H9 (cell line): ENCODE data around the gene MLANA. TPM values are rescaled to one million over a fixed set of nuclear protein-coding genes. Genes with fewer than 3 reads are reported as not detected.

Experiments used
- DNase-seq: peaks from one replicate; pipeline ENCODE4 v3.0.0-alpha.2; 2017
- H2AFZ ChIP-seq: one replicate; pipeline ENCODE4 v1.6.1; 2013; ENCODE audit warnings: mild to moderate bottlenecking, low read length, control low read depth, moderate library complexity
- H2AK5ac ChIP-seq: 2 replicates; pipeline ENCODE4 v1.6.1; 2013; ENCODE audit warnings: low read length, control low read depth, mixed read lengths; ENCODE audit not compliant: insufficient read length
- H2BK120ac ChIP-seq: one replicate; pipeline ENCODE4 v1.6.1; 2013; ENCODE audit warnings: low read depth, mild to moderate bottlenecking, low read length, control low read depth, inconsistent platforms; ENCODE audit not compliant: poor library complexity, severe bottlenecking
- H2BK12ac ChIP-seq: 2 replicates; pipeline ENCODE4 v1.6.1; 2013; ENCODE audit warnings: low read length, control low read depth, mixed read lengths, low read depth; ENCODE audit not compliant: insufficient read length
- H2BK15ac ChIP-seq: 2 replicates; pipeline ENCODE4 v1.6.1; 2013; ENCODE audit warnings: low read depth, low read length, control low read depth
- H2BK20ac ChIP-seq: one replicate; pipeline ENCODE4 v1.6.1; 2013; ENCODE audit warnings: low read depth, mild to moderate bottlenecking, low read length, control low read depth, inconsistent platforms; ENCODE audit not compliant: poor library complexity, severe bottlenecking
- H2BK5ac ChIP-seq: 2 replicates; pipeline ENCODE4 v1.6.1; 2013; ENCODE audit warnings: low read length, control low read depth, mixed read lengths; ENCODE audit not compliant: insufficient read length
- H3K14ac ChIP-seq: 2 replicates; pipeline ENCODE4 v1.6.1; 2013; ENCODE audit warnings: low read length, control low read depth; ENCODE audit not compliant: insufficient read depth
- H3K18ac ChIP-seq: 2 replicates; pipeline ENCODE4 v1.6.1; 2013; ENCODE audit warnings: low read depth, mild to moderate bottlenecking, mixed read lengths, low read length, control low read depth; ENCODE audit not compliant: insufficient read length
- H3K23ac ChIP-seq: 2 replicates; pipeline ENCODE4 v1.6.1; 2013; ENCODE audit warnings: low read length, control low read depth, mixed read lengths, low read depth; ENCODE audit not compliant: insufficient read length
- H3K23me2 ChIP-seq: 2 replicates; pipeline ENCODE4 v1.6.1; 2013; ENCODE audit warnings: low read depth, mild to moderate bottlenecking, mixed read lengths, low read length, control low read depth; ENCODE audit not compliant: insufficient read length, poor library complexity, severe bottlenecking
- H3K27ac ChIP-seq: 2 replicates; pipeline ENCODE4 v1.5.1; 2013; ENCODE audit warnings: low read length, control low read depth, mixed read lengths, low read depth; ENCODE audit not compliant: insufficient read length
- H3K27me3 ChIP-seq: 2 replicates; pipeline ENCODE4 v1.6.1; 2013; ENCODE audit warnings: low read length, control low read depth, inconsistent platforms; ENCODE audit not compliant: insufficient read depth
- H3K4ac ChIP-seq: 2 replicates; pipeline ENCODE4 v1.6.1; 2013; ENCODE audit warnings: low read depth, mild to moderate bottlenecking, control low read depth, inconsistent platforms, low read length, moderate library complexity
- H3K4me1 ChIP-seq: 2 replicates; pipeline ENCODE4 v1.6.1; 2013; ENCODE audit warnings: low read length, control low read depth, inconsistent platforms; ENCODE audit not compliant: insufficient read depth
- H3K4me2 ChIP-seq: 2 replicates; pipeline ENCODE4 v1.6.1; 2013; ENCODE audit warnings: low read length, control low read depth, mixed read lengths; ENCODE audit not compliant: insufficient read length, insufficient read depth
- H3K56ac ChIP-seq: 2 replicates; pipeline ENCODE4 v1.6.1; 2013; ENCODE audit warnings: low read depth, mild to moderate bottlenecking, mixed read lengths, low read length, control low read depth; ENCODE audit not compliant: insufficient read length
- H3K79me1 ChIP-seq: 2 replicates; pipeline ENCODE4 v1.6.1; 2013; ENCODE audit warnings: low read depth, mild to moderate bottlenecking, moderate library complexity, low read length, control low read depth, inconsistent platforms; ENCODE audit not compliant: insufficient read depth, poor library complexity, severe bottlenecking
- H3K79me2 ChIP-seq: 2 replicates; pipeline ENCODE4 v1.6.1; 2013; ENCODE audit warnings: low read length, control low read depth, inconsistent platforms; ENCODE audit not compliant: insufficient read depth
- H3K9ac ChIP-seq: 2 replicates; pipeline ENCODE4 v1.6.1; 2013; ENCODE audit warnings: low read length, control low read depth, mixed read lengths; ENCODE audit not compliant: insufficient read length; ENCODE audit errors: extremely low read depth
- H3K9me3 ChIP-seq: one replicate; pipeline ENCODE4 v1.6.1; 2013; ENCODE audit warnings: low read depth, low read length, inconsistent platforms; ENCODE audit not compliant: control insufficient read depth
- H3T11ph ChIP-seq: one replicate; pipeline ENCODE4 v1.6.1; 2013; ENCODE audit warnings: mild to moderate bottlenecking, low read length, control low read depth, inconsistent platforms
- H4K20me1 ChIP-seq: one replicate; pipeline ENCODE4 v1.6.1; 2013; ENCODE audit not compliant: control insufficient read depth, insufficient read length, insufficient read depth
- H4K5ac ChIP-seq: 2 replicates; pipeline ENCODE4 v1.6.1; 2013; ENCODE audit warnings: low read depth, mild to moderate bottlenecking, mixed read lengths, low read length, control low read depth; ENCODE audit not compliant: insufficient read length
- H4K8ac ChIP-seq: replicated peaks from 2 replicates; pipeline ENCODE4 v1.6.1; 2013; ENCODE audit warnings: low read length, control low read depth, mixed read lengths, low read depth; ENCODE audit not compliant: insufficient read length
- H4K91ac ChIP-seq: 2 replicates; pipeline ENCODE4 v1.6.1; 2013; ENCODE audit warnings: low read depth, mild to moderate bottlenecking, moderate library complexity, mixed read lengths, low read length, control low read depth; ENCODE audit not compliant: insufficient read length
- H3K27ac Mint-ChIP-seq, 3 experiments: 2 replicates in 2 of 3; 3 replicates in 1 of 3; pipeline ENCODE4 v1.8.0; 2020 to 2021; ENCODE audit warnings: mixed read lengths in 3 of 3, mild to moderate bottlenecking in 1 of 3, moderate library complexity in 1 of 3
- H3K27me3 Mint-ChIP-seq: 2 replicates; pipeline ENCODE4 v1.8.0; 2021; ENCODE audit warnings: low read depth, mild to moderate bottlenecking, moderate library complexity, mixed read lengths
- H3K36me3 Mint-ChIP-seq, 3 experiments: 2 replicates in 2 of 3; 3 replicates in 1 of 3; pipeline ENCODE4 v1.8.0; 2020 to 2021; ENCODE audit warnings: low read depth in 3 of 3, mixed read lengths in 3 of 3; ENCODE audit not compliant: insufficient read depth in 1 of 3
- H3K4me1 Mint-ChIP-seq, 2 experiments: 2 replicates each; pipeline ENCODE4 v1.8.0; 2020; ENCODE audit warnings: mixed read lengths in 2 of 2
- H3K4me3 Mint-ChIP-seq, 2 experiments: 2 replicates in 1 of 2; 3 replicates in 1 of 2; pipeline ENCODE4 v1.8.0; 2020 to 2021; ENCODE audit warnings: mild to moderate bottlenecking in 2 of 2, mixed read lengths in 2 of 2, moderate library complexity in 1 of 2
- H3K9me3 Mint-ChIP-seq, 2 experiments: 2 replicates in 1 of 2; 3 replicates in 1 of 2; pipeline ENCODE4 v1.8.0; 2020; ENCODE audit warnings: mild to moderate bottlenecking in 2 of 2, mixed read lengths in 2 of 2, moderate library complexity in 1 of 2
- CTCF ChIP-seq: fragments of 200-600 bp; sonication (generic); conservative IDR thresholded peaks from 3 replicates; pipeline ENCODE4 v1.8.0; 2021; ENCODE audit warnings: antibody characterized with exemption, mild to moderate bottlenecking
- WGBS: extraction: QIAGEN DNeasy Blood & Tissue Kit; methylation state at CpG from one replicate; pipeline ENCODE4 v1.1.7; 2013; ENCODE audit warnings: missing lambda C conversion rate, low lambda C conversion rate, mixed read lengths; ENCODE audit not compliant: insufficient read length; ENCODE audit errors: extremely low coverage; 5-methylcytosine and 5-hydroxymethylcytosine counted together
- total RNA-seq: library from RNA; stranded (reverse); gene quantifications from 2 replicates; pipeline ENCODE4 v1.2.1, GENCODE V29; 2021

MLANA gene
- total RNA-seq, 1 experiment from 2014 or later, result not detected

GRCh38 chr9:5909976-5910375 is 19.3 kb downstream of the MLANA start:
- Histone ChIP-seq H3K23ac (no peak overlapping the region), H3K79me1 (no peaks in the 10 kb centered on the region), H3K4me1 (no peaks in the 10 kb centered on the region), H4K8ac (no peak overlapping the region), H2BK5ac (no peak overlapping the region), H3K56ac (no peak overlapping the region), H2AK5ac (no peak overlapping the region), H2AFZ (no peak overlapping the region), H2BK15ac (no peak overlapping the region), H3K27ac (no peak overlapping the region), H2BK120ac (no peak overlapping the region), H4K91ac (no peak overlapping the region), H3K23me2 (no peaks in the 10 kb centered on the region), H4K5ac (no peak overlapping the region), H2BK20ac (no peak overlapping the region), H4K20me1 (no peaks in the 10 kb centered on the region), H2BK12ac (no peak overlapping the region), H3K14ac (no peak overlapping the region), H3K4me2 (no peak overlapping the region), H3K9ac (no peak overlapping the region), H3K9me3 (no peaks in the 10 kb centered on the region), H3T11ph (no peak overlapping the region), H3K4ac (no peak overlapping the region), H3K27me3 (no peaks in the 10 kb centered on the region), H3K18ac (no peak overlapping the region), H3K79me2 (no peaks in the 10 kb centered on the region)
- no peak overlapping the region for H3K4me3 Mint-ChIP-seq
- TF ChIP-seq CTCF, result no peak
- H3K27me3 Mint-ChIP-seq, result no peaks in the 10 kb centered on the region
- no peak for DNase-seq
- WGBS, result 100% methylated on average over 1 of the region's 3 CpGs
- H3K4me1 Mint-ChIP-seq, result no peaks in the 10 kb centered on the region
- no peaks in the 10 kb centered on the region for H3K36me3 Mint-ChIP-seq
- H3K27ac Mint-ChIP-seq, result no peak overlapping the region
- no peaks in the 10 kb centered on the region for H3K9me3 Mint-ChIP-seq
